Activated naive CD4-positive, alpha-beta T cell treated with anti-CD3 and anti-CD28 coated beads, Interleukin-2, amount 10 ng/mL, durations not matched to agents 7 days and 5 days (primary cell): Measurements from ENCODE around the gene MYH11.
"Not testable (repeated sequence)": the region's sequence is repeated elsewhere in the genome, so short reads cannot be mapped to it uniquely, and the experiment has no call there.

Experiments
- CTCF ChIA-PET: fragments of 350-600 bp; sonication (Branson Sonifier 250); formaldehyde crosslinking; loops from one replicate; lab custom pipeline; 2021; ENCODE audit warnings: antibody characterized with exemption; lab: Charles Lee
- DNase-seq: peaks from one replicate; pipeline ENCODE4 v3.0.0-alpha.2; 2020
- H3K27ac Mint-ChIP-seq: one replicate; pipeline ENCODE4 v1.8.0; 2021; ENCODE audit warnings: mild to moderate bottlenecking, moderate library complexity, mixed read lengths
- H3K27me3 Mint-ChIP-seq: one replicate; pipeline ENCODE4 v1.8.0; 2021; ENCODE audit warnings: mild to moderate bottlenecking, mixed read lengths
- H3K36me3 Mint-ChIP-seq: one replicate; pipeline ENCODE4 v1.8.0; 2021; ENCODE audit warnings: mixed read lengths
- H3K4me1 Mint-ChIP-seq: one replicate; pipeline ENCODE4 v1.8.0; 2021; ENCODE audit warnings: mixed read lengths
- H3K4me3 Mint-ChIP-seq: one replicate; pipeline ENCODE4 v1.8.0; 2021; ENCODE audit warnings: mild to moderate bottlenecking, moderate library complexity, mixed read lengths
- H3K9me3 Mint-ChIP-seq: one replicate; pipeline ENCODE4 v1.8.0; 2021; ENCODE audit warnings: mixed read lengths

MYH11 gene

GRCh38 chr16:15825750-15826305, 31.0 kb downstream of the MYH11 start:
- Mint-ChIP-seq H3K27me3 (peaks cover 6% of the 10 kb centered on the region), H3K27ac (no peak overlapping the region), H3K9me3 (no peaks in the 10 kb centered on the region), H3K4me1 (no peaks in the 10 kb centered on the region), H3K4me3 (no peak overlapping the region), H3K36me3 (no peaks in the 10 kb centered on the region)
- CTCF ChIA-PET, result interaction anchor here (0.6 kb wide), 1 partner anchor 28 kb away, joined by 3 read pairs; no protein-coding TSS in a partner anchor
- no peak for DNase-seq

GRCh38 chr16:15822957-15823356, 33.9 kb downstream of the MYH11 start:
- no peak overlapping the region for H3K27ac Mint-ChIP-seq
- CTCF ChIA-PET, result interaction anchor here (0.8 to 2.1 kb wide), 6 partner anchors 7 to 304 kb away, joined by 3 to 11 read pairs (median 6); no protein-coding TSS in a partner anchor
- no peaks in the 10 kb centered on the region for H3K9me3 Mint-ChIP-seq
- no peak for DNase-seq
- H3K36me3 Mint-ChIP-seq, result no peaks in the 10 kb centered on the region
- H3K27me3 Mint-ChIP-seq, result peaks cover 4% of the 10 kb centered on the region
- H3K4me1 Mint-ChIP-seq, result no peaks in the 10 kb centered on the region
- H3K4me3 Mint-ChIP-seq, result no peak overlapping the region

DNA sequence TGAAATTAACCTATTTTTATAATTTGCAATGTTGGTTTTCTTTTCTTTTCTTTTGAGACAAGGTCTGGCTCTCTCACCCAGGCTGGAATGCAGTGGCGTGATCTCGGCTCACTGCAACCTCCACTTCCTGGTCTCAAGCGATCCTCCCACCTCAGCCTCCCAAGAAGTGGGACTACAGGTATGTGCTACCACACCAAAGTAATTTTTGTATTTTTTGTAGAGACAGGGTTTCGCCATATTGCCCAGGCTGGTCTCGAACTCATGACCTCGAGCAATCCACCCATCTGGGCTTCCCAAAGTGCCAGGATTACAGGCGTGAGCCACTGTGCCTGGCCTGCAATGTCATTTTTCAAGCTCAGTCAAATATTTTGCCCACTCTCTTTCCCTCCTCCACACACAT, 36.0 kb downstream of the MYH11 start:
- CTCF ChIA-PET, result interaction anchor here (0.9 to 1.6 kb wide), 6 partner anchors 14 to 65 kb away, joined by 3 to 10 read pairs (median 4); no protein-coding TSS in a partner anchor
- Mint-ChIP-seq H3K27me3 (peaks cover 7% of the 10 kb centered on the region), H3K4me3 (no peak overlapping the region), H3K9me3 (peaks cover 7% of the 10 kb centered on the region), H3K27ac (no peak overlapping the region), H3K36me3 (peaks cover 3% of the 10 kb centered on the region), H3K4me1 (no peaks in the 10 kb centered on the region)
- DNase-seq, result no peak

GRCh38 chr16:15819046-15819445, 37.8 kb downstream of the MYH11 start:
- peaks cover 16% of the 10 kb centered on the region for H3K9me3 Mint-ChIP-seq

GRCh38 chr16:15817446-15817845, 39.4 kb downstream of the MYH11 start:
- CTCF ChIA-PET, result interaction anchor here (0.6 to 1.4 kb wide), 3 partner anchors 40 to 1110 kb away, joined by 3 read pairs; no protein-coding TSS in a partner anchor
- H3K27me3 Mint-ChIP-seq, result peaks cover 14% of the 10 kb centered on the region
- H3K4me1 Mint-ChIP-seq, result no peaks in the 10 kb centered on the region
- H3K9me3 Mint-ChIP-seq, result peaks cover 16% of the 10 kb centered on the region
- DNase-seq, result no peak
- H3K27ac Mint-ChIP-seq, result no peak overlapping the region
- no peak overlapping the region for H3K4me3 Mint-ChIP-seq
- H3K36me3 Mint-ChIP-seq, result peaks cover 3% of the 10 kb centered on the region

More at GRCh38 chr16:15819046-15819445, 37.8 kb downstream of the MYH11 start:
- no peak for DNase-seq
- Mint-ChIP-seq H3K27ac (no peak overlapping the region), H3K4me3 (no peak overlapping the region), H3K4me1 (no peaks in the 10 kb centered on the region), H3K27me3 (peaks cover 8% of the 10 kb centered on the region), H3K36me3 (peaks cover 3% of the 10 kb centered on the region)
- CTCF ChIA-PET, result no interaction called here

- Mint-ChIP-seq H3K9me3 (peaks cover 16% of the 10 kb centered on the region), H3K27ac (no peak overlapping the region)
- CTCF ChIA-PET, result no interaction called here
Observed at GRCh38 chr16:15816228-15816627, 40.6 kb downstream of the MYH11 start.

DNA sequence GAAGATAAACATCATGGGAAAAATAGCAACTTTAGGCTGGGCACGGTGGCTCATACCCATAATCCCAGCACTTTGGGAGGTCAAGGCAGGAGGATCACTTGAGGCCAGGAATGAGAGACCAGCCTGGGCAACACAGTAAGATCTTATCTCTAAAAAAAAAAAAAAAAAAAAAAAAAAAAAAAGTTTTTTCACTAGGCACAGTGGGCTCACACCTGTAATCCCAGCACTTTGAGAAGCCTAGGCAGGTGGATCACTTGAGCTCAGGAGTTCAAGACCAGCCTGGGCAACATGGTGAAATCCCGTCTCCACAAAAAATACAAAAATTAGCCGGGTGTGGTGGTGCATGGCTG, 44.5 kb downstream of the MYH11 start:
- H3K9me3 Mint-ChIP-seq, result peaks cover 16% of the 10 kb centered on the region
- DNase-seq, H3K27ac Mint-ChIP-seq, H3K4me1 Mint-ChIP-seq, H3K4me3 Mint-ChIP-seq, H3K36me3 Mint-ChIP-seq, CTCF ChIA-PET: not testable (repeated sequence)
- peaks cover 41% of the 10 kb centered on the region for H3K27me3 Mint-ChIP-seq

More at GRCh38 chr16:15816228-15816627, 40.6 kb downstream of the MYH11 start:
- no peak overlapping the region for H3K4me3 Mint-ChIP-seq
- DNase-seq, result no peak
- H3K36me3 Mint-ChIP-seq, result peaks cover 3% of the 10 kb centered on the region
- peaks cover 24% of the 10 kb centered on the region for H3K27me3 Mint-ChIP-seq
- H3K4me1 Mint-ChIP-seq, result no peaks in the 10 kb centered on the region

- CTCF ChIA-PET, result interaction anchor here (1.7 kb wide), 1 partner anchor 11 kb away, joined by 8 read pairs; no protein-coding TSS in a partner anchor
- no peak overlapping the region for H3K27ac Mint-ChIP-seq
- DNase-seq, result no peak
- H3K4me1 Mint-ChIP-seq, result no peaks in the 10 kb centered on the region
- H3K9me3 Mint-ChIP-seq, result peaks cover 16% of the 10 kb centered on the region
- H3K4me3 Mint-ChIP-seq, result no peak overlapping the region
- H3K27me3 Mint-ChIP-seq, result peaks cover 44% of the 10 kb centered on the region
- H3K36me3 Mint-ChIP-seq, result peaks cover 3% of the 10 kb centered on the region
Observed at GRCh38 chr16:15811481-15812400, 45.1 kb downstream of the MYH11 start.

GRCh38 chr16:15810949-15811348, 45.9 kb downstream of the MYH11 start:
- Mint-ChIP-seq H3K4me3 (no peak overlapping the region), H3K27me3 (peaks cover 44% of the 10 kb centered on the region), H3K27ac (no peak overlapping the region), H3K36me3 (peaks cover under 1% of the 10 kb centered on the region), H3K4me1 (no peaks in the 10 kb centered on the region), H3K9me3 (peaks cover 10% of the 10 kb centered on the region)
- CTCF ChIA-PET, result interaction anchor here (1.7 kb wide), 1 partner anchor 11 kb away, joined by 8 read pairs; no protein-coding TSS in a partner anchor
- no peak for DNase-seq

DNA sequence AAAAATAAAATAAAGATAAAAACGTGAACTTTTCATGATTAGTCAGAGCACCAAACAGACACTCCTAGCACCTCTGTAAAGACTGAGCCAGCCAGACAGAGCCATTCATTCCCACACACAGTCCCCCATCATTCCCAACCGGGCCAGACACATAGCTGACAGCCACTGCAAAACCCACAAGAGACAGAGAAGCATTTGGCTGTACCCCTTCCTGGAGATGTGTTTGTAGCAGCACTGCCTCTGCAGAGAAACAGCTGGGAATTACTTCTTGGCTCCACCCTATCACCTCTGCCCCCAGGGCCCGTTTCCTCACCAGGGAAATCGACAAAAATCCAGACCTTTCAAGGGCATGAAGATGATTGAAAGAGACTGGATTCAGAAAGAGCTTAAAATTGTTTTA, 46.4 kb downstream of the MYH11 start:
- H3K4me3 Mint-ChIP-seq, result no peak overlapping the region
- peaks cover 44% of the 10 kb centered on the region for H3K27me3 Mint-ChIP-seq
- H3K9me3 Mint-ChIP-seq, result peaks cover 5% of the 10 kb centered on the region
- H3K4me1 Mint-ChIP-seq, result no peaks in the 10 kb centered on the region
- H3K36me3 Mint-ChIP-seq, result no peaks in the 10 kb centered on the region
- no peak overlapping the region for H3K27ac Mint-ChIP-seq
- CTCF ChIA-PET, result interaction anchor here (1.7 kb wide), 1 partner anchor 12 kb away, joined by 8 read pairs; no protein-coding TSS in a partner anchor
- no peak for DNase-seq

- not testable (repeated sequence) for H3K4me1 Mint-ChIP-seq, H3K36me3 Mint-ChIP-seq, H3K27ac Mint-ChIP-seq, H3K9me3 Mint-ChIP-seq, H3K4me3 Mint-ChIP-seq, DNase-seq
- CTCF ChIA-PET, result interaction anchor here (1.0 kb wide), 1 partner anchor 44 kb away, joined by 3 read pairs; no protein-coding TSS in a partner anchor
- H3K27me3 Mint-ChIP-seq, result peaks cover 44% of the 10 kb centered on the region
Observed at GRCh38 chr16:15809297-15809696, 47.5 kb downstream of the MYH11 start.

DNA sequence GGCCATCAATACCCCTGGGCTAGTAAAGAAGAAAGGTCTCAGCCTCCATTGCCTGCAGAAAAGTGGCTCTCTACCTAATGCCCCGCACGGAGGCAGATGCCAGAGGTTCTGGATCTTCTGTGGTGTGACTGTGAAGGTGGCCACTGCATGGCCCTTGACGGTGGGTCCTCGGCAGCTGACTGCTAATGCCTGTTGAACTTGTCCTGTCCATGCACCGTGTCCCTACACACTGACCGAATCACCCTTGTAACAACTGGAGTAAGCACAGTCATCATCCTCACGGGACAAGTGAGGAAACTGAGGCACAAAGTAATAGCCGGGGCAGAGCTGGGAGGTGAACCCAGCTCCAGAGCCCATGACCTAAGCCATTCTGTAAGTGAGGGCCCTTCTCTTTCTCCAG, 48.8 kb downstream of the MYH11 start:
- CTCF ChIA-PET, result interaction anchor here (1.0 kb wide), 1 partner anchor 42 kb away, joined by 3 read pairs; no protein-coding TSS in a partner anchor
- Mint-ChIP-seq H3K27me3 (peaks cover 38% of the 10 kb centered on the region), H3K27ac (no peak overlapping the region), H3K9me3 (no peaks in the 10 kb centered on the region), H3K36me3 (no peaks in the 10 kb centered on the region), H3K4me3 (no peak overlapping the region), H3K4me1 (no peaks in the 10 kb centered on the region)
- no peak for DNase-seq

DNA sequence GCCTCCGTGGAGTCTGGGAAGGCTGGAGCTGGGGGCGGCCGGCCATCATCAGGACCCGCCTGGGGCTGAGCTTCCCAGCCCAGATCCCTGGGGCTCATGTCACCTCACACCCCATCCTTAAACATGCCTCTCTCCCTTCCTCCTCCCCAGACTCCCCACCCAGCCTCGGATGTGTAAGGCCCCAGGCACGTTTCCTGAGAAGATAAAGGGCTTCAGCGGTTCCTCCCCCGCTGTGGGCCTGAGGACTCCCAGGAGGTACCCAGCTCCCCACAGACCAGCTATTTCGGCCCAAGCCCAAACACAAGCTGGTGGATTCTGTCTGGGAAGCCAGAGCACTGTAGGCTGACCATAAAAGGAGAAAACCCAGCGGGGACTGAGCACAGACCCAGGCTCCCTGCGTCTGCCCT, 49.2 kb downstream of the MYH11 start:
- no peaks in the 10 kb centered on the region for H3K36me3 Mint-ChIP-seq
- no peak overlapping the region for H3K4me3 Mint-ChIP-seq
- peaks cover 38% of the 10 kb centered on the region for H3K27me3 Mint-ChIP-seq
- H3K9me3 Mint-ChIP-seq, result no peaks in the 10 kb centered on the region
- H3K4me1 Mint-ChIP-seq, result no peaks in the 10 kb centered on the region
- CTCF ChIA-PET, result no interaction called here
- no peak for DNase-seq
- H3K27ac Mint-ChIP-seq, result no peak overlapping the region

- H3K27ac Mint-ChIP-seq, result no peak overlapping the region
- DNase-seq, result no peak
- no peak overlapping the region for H3K4me3 Mint-ChIP-seq
- CTCF ChIA-PET, result no interaction called here
- H3K9me3 Mint-ChIP-seq, result no peaks in the 10 kb centered on the region
- no peaks in the 10 kb centered on the region for H3K4me1 Mint-ChIP-seq
- peaks cover 11% of the 10 kb centered on the region for H3K27me3 Mint-ChIP-seq
- no peaks in the 10 kb centered on the region for H3K36me3 Mint-ChIP-seq
Observed at GRCh38 chr16:15803618-15804017, 53.2 kb downstream of the MYH11 start.
